GM23248 (cell line): Measurements from ENCODE around the gene VPS51.

Source experiments
- EZH2 ChIP-seq: fragments of 200-600 bp; sonication (generic); IDR thresholded peaks from 2 replicates; pipeline ENCODE4 v1.6.1; 2018; ENCODE audit warnings: antibody characterized with exemption, mild to moderate bottlenecking; ENCODE audit not compliant: insufficient read depth, poor library complexity, severe bottlenecking
- EZH2phosphoT487 ChIP-seq: fragments of 200-600 bp; sonication (generic); IDR thresholded peaks from 2 replicates; pipeline ENCODE4 v1.6.1; 2018; ENCODE audit warnings: antibody characterized with exemption, moderate library complexity, mild to moderate bottlenecking, low read depth; ENCODE audit not compliant: insufficient read depth

DNA sequence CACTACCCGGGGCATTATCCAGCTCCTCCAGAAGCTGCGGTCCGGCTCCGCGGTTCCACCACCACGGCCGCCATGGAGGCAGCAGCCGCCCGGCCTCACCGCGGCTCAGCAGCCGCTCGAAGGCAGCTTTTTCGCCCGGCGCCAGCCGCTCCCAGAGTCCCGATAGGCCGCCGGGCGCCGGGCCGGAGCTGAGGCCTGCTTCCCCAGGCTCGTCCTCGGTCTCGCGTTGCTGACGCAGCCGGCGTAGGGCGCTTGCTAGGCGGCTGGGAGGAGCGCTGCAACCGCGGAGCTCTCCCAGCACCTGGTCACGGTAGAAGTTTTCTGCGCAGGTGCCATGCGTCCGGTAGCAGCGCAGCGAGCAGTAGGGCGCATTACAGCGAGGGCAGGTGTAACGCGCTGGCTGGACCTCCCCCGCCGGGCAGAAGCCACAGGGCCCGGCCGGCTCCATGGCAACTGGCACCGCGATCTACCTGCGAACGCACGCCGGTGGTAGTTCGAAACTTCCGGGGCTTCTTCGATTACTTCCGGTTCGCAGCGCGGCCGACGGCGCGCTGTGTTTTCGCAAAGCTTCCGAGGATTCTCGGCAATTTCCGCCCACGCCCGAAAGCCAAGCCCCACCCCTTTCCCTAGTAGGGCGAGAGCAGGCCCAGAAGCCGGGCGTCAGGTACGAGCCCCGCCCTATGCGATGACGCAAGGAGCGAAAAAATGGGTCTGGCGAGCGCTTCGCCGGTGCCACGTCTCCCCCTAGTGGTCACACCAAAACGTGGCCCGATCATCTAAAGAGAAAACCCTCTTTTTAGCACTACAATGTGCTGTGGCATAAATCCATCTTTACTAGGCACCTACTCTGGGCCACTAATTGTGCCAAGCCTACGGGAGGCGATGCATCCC, 21.4 kb downstream of the VPS51 start, which contains the start of gene ZNHIT2:
- TF ChIP-seq EZH2 = no peak
- TF ChIP-seq EZH2phosphoT487 = no peak
